Ureter (tissue), 1 donor: ENCODE data around the gene SUCLA2. TPM values are rescaled to one million over a fixed set of nuclear protein-coding genes. Genes with fewer than 3 reads are reported as not detected.

ENCODE experiments used
- DNase-seq: peaks from one replicate; pipeline ENCODE4 v3.0.0-alpha.2; 2020; ENCODE audit warnings: low spot score
- total RNA-seq: library from RNA; stranded (reverse); gene quantifications from one replicate; pipeline ENCODE4 v1.2.4, GENCODE V29; 2023
- donor health status: DM: yes; HTN: yes; CAD: no.

SUCLA2 gene
- total RNA-seq, 1 donor from 2014 or later, result 37.0 TPM

GRCh38 chr13:47901441-47901840, 99.6 kb downstream of the SUCLA2 start:
- DNase-seq, result no peak

DNA sequence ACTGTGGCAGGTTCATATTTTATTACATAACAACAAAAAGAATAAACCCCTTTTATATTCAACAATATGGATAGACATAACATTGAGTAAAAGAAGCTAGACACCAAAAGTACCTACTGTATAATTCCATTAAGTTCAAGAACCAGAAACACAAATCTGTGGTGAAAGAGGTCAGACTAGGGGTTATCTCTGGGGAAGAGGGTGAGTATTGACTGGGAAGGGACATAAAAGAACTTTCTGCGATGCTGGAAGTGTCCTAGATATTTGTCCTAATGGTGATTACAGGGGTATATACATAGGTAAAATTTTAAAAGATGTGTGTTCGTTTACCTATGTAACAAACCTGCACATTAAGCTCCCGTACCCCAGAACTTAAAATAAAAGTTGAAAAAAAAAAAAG, 103.0 kb downstream of the SUCLA2 start:
- DNase-seq, result no peak

DNA sequence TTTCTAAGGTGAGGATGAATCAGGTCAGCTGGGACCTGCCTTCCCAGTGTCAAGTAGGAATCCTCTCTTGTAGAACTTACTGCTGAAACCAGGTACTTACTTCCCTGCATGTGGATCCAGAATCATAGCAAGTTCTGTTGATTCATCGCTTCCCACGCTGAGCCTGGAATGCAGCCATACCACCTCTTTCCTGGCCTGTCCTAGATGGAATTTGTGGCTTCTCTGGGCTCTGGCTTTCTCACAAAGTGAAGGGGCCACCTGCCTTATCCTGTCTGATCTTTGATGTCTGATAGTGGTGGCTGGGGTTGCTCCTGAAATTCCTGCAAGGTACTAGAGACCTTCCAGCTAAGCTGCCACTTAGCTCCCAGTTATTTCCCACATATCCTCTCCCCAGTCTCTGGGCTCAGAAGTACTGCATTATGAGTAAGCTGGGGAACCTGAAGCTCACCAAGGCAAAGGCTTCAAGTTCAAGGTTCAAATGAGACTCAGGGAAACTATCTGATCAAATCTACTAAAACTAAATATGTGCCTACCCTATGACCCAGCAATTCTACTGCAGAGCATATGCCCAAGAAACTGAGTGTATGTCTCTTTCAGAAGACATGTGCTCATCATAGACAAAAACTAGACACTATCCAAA, 103.5 kb downstream of the SUCLA2 start:
- DNase-seq, result no peak

GRCh38 chr13:47896546-47896945, 104.5 kb downstream of the SUCLA2 start:
- DNase-seq, result no peak

- DNase-seq, result no peak
These were observed 105.0 kb downstream of the SUCLA2 start for GRCh38 chr13:47896111-47896510.

DNA sequence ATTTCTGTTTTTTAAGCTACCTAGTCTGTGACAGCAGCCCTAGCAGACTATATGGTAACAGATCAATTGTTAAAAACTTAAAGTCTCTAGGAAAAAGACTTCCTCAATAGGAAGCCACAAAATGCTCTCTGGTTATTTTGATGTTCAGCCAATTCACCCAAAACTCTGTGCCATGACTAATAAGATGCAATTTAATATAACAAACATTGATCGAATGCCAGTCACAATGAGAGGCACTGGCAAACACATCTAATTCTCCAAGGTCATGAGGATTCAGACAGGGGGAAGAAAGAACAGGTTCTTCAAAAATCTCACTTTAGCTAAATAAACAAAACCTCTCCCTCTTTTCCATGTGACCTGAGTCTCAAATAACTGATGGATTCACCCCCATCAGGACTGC, 107.5 kb downstream of the SUCLA2 start:
- no peak for DNase-seq

Other genes with a start within 250 kb of the SUCLA2 start
- 13.2 TPM for gene NUDT15, start 36.5 kb upstream of the SUCLA2 start, total RNA-seq
- gene MED4, start 93.8 kb upstream of the SUCLA2 start, total RNA-seq, result 61.5 TPM
- 682 TPM for gene ITM2B, start 231.9 kb upstream of the SUCLA2 start, total RNA-seq